ENCODE measurements around the gene PAX5. TPM values are rescaled to one million over a fixed set of nuclear protein-coding genes. Genes with fewer than 3 reads are reported as not detected.
"Not testable (repeated sequence)": the region's sequence is repeated elsewhere in the genome, so short reads cannot be mapped to it uniquely, and the experiment has no call there.

The PAX5 gene
- total RNA-seq, 4 donors from 2014 or later = under 0.01 to 0.29 TPM; not detected in 2

GRCh38 chr9:36873247-36873875 lies 160.7 kb downstream of the PAX5 start:
- Histone ChIP-seq H3K27ac (no peak overlapping the region), H3K27me3 (peaks cover 0 to 54% (median 0%) of the 10 kb centered on the region in 4 donors), H3K4me1 (no peaks in the 10 kb centered on the region), H3K36me3 (no peaks in the 10 kb centered on the region), H3K4me3 (no peak overlapping the region), H3K9me3 (no peaks in the 10 kb centered on the region)
- intact Hi-C loops (cut with DNase I) = no loop called here
- TF ChIP-seq POLR2A (IDR thresholded peaks at IDR 0.05) (no peak), CTCF (IDR thresholded peaks at IDR 0.05) (peak; percentile 79 to 93 (median 88))
- no peak for DNase-seq
- WGBS, 2 donors = 46 to 49% methylated on average over 8 of the region's 8 CpGs

- Histone ChIP-seq H3K36me3 (no peaks in the 10 kb centered on the region), H3K4me1 (no peaks in the 10 kb centered on the region), H3K4me3 (no peak overlapping the region), H3K27me3 (peaks cover 0 to 54% (median 0%) of the 10 kb centered on the region in 4 donors), H3K9me3 (no peaks in the 10 kb centered on the region), H3K27ac (no peak overlapping the region)
- no peak for DNase-seq
- intact Hi-C loops (cut with DNase I) = no loop called here
- 53 to 78% methylated on average over 2 to 3 of the region's 3 CpGs for WGBS, 2 donors
- TF ChIP-seq POLR2A (IDR thresholded peaks at IDR 0.05) (no peak), CTCF (IDR thresholded peaks at IDR 0.05) (no peak)
Observed at GRCh38 chr9:36872641-36873040, 161.4 kb downstream of the PAX5 start.

GRCh38 chr9:36871606-36872005 lies 162.5 kb downstream of the PAX5 start:
- H3K27ac ChIP-seq = no peak overlapping the region
- H3K9me3 ChIP-seq = no peaks in the 10 kb centered on the region
- TF ChIP-seq POLR2A (IDR thresholded peaks at IDR 0.05) = no peak
- no peak for TF ChIP-seq CTCF (IDR thresholded peaks at IDR 0.05)
- no peak overlapping the region for H3K4me3 ChIP-seq
- WGBS, 2 donors = 40 to 94% methylated on average over 2 of the region's 2 CpGs
- no peaks in the 10 kb centered on the region for H3K4me1 ChIP-seq
- intact Hi-C loops (cut with DNase I) = no loop called here
- no peak for DNase-seq
- H3K36me3 ChIP-seq = no peaks in the 10 kb centered on the region
- H3K27me3 ChIP-seq = peaks cover 0 to 53% (median 0%) of the 10 kb centered on the region in 4 donors

- Histone ChIP-seq H3K9me3 (no peaks in the 10 kb centered on the region), H3K4me3 (no peak overlapping the region), H3K27ac (no peak overlapping the region), H3K36me3 (no peaks in the 10 kb centered on the region), H3K27me3 (peaks cover 0 to 53% (median 0%) of the 10 kb centered on the region in 4 donors), H3K4me1 (no peaks in the 10 kb centered on the region)
- no peak for DNase-seq
- WGBS, 2 donors = 20 to 70% methylated on average over 2 to 6 of the region's 7 CpGs
- intact Hi-C loops (cut with DNase I) = no loop called here
- TF ChIP-seq POLR2A (IDR thresholded peaks at IDR 0.05) (no peak), CTCF (IDR thresholded peaks at IDR 0.05) (no peak)
Observed at GRCh38 chr9:36870960-36871359, 163.1 kb downstream of the PAX5 start.

GRCh38 chr9:36869605-36870004 lies 164.5 kb downstream of the PAX5 start:
- WGBS, 2 donors = 86 to 90% methylated on average over 1 of the region's 1 CpG
- intact Hi-C loops (cut with DNase I); H3K9me3 ChIP-seq; H3K4me1 ChIP-seq; DNase-seq; H3K36me3 ChIP-seq; H3K4me3 ChIP-seq; H3K27ac ChIP-seq: not testable (repeated sequence)
- H3K27me3 ChIP-seq = peaks cover 0 to 53% (median 0%) of the 10 kb centered on the region in 4 donors

All from esophagus squamous epithelium (tissue), 5 donors.